ENCODE results near the gene RIGI. TPM values are rescaled to one million over a fixed set of nuclear protein-coding genes. Genes with fewer than 3 reads are reported as not detected.
"Not testable (repeated sequence)": the region's sequence is repeated elsewhere in the genome, so short reads cannot be mapped to it uniquely, and the experiment has no call there.

RIGI gene
- total RNA-seq, 1 experiment from 2014 or later: 1.2 TPM

- in situ Hi-C loops (cut with HindIII; ENCODE audit: low pct_unique_long_range_greater_than_20kb, low sequenced_read_pairs): no loop called here
Observed at GRCh38 chr9:32545884-32546283, 19.9 kb upstream of the RIGI start.

DNA sequence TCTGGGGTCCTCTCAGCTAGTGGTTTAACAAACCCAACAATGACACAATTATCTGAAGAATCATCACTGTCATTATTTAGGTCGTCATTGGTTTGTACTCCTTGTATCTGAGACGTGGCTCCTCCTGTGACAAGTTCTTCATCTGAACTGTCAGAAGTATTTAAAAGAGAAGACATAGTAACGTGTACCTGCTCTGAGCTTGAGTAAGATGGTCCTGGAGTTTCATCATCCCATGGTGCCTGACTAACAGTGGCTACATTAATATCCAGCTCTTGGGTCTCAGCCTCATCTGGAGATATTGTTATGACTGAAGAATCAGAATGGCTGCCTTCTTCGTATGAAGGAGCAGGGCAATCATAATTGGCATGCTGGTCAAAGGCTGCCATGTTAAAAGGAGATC, 17.1 kb upstream of the RIGI start:
- no peak for DNase-seq (ENCODE audit: low read depth, low spot score)
- in situ Hi-C loops (cut with HindIII; ENCODE audit: low pct_unique_long_range_greater_than_20kb, low sequenced_read_pairs): no loop called here

More at GRCh38 chr9:32545884-32546283, 19.9 kb upstream of the RIGI start:
- DNase-seq (ENCODE audit: low read depth, low spot score): no peak

DNA sequence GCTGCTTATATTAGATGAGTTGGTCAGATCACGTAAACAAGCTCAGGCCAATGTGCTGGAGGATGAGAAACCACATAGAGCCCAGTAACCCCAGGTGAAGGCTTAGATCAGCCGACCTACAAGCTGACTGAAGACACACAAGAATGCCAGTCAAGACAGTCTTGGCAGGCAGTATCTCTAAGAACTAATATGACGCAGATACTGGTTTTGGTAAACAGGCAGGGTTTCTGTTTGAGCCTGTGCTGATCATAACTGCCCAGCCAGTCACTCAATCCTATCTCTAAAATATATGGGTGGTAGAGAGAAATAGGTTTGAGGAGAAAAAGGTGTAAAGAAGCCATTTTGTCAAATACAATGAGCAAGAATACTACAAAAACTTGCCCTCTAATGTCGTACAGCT, 7.8 kb upstream of the RIGI start:
- in situ Hi-C loops (cut with HindIII; ENCODE audit: low pct_unique_long_range_greater_than_20kb, low sequenced_read_pairs): no loop called here
- no peak for DNase-seq (ENCODE audit: low read depth, low spot score)

- in situ Hi-C loops (cut with HindIII; ENCODE audit: low pct_unique_long_range_greater_than_20kb, low sequenced_read_pairs): no loop called here
- DNase-seq (ENCODE audit: low read depth, low spot score): no peak
Observed at GRCh38 chr9:32533336-32533735, 7.3 kb upstream of the RIGI start.

- no peak for DNase-seq (ENCODE audit: low read depth, low spot score)
- in situ Hi-C loops (cut with HindIII; ENCODE audit: low pct_unique_long_range_greater_than_20kb, low sequenced_read_pairs): no loop called here
Observed at GRCh38 chr9:32526707-32527048, 682 bp upstream of the RIGI start.

DNA sequence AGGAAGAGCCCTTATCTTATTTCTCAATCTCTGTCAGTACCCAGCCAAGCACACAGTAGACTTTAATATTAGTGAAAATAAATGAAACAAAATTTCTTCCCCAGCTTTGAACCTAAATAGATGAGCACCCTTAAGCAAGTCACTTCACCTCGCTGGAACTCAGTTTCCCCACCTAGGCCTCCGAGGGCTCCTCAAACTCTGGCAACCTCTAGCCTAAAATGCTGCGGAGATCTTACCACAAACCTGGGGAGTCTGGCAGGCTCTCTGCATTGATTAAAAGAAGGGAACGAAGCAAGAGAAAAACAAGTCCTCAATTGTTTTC, 326 bp downstream of the RIGI start:
- in situ Hi-C loops (cut with HindIII; ENCODE audit: low pct_unique_long_range_greater_than_20kb, low sequenced_read_pairs): no loop called here
- no peak for DNase-seq (ENCODE audit: low read depth, low spot score)

DNA sequence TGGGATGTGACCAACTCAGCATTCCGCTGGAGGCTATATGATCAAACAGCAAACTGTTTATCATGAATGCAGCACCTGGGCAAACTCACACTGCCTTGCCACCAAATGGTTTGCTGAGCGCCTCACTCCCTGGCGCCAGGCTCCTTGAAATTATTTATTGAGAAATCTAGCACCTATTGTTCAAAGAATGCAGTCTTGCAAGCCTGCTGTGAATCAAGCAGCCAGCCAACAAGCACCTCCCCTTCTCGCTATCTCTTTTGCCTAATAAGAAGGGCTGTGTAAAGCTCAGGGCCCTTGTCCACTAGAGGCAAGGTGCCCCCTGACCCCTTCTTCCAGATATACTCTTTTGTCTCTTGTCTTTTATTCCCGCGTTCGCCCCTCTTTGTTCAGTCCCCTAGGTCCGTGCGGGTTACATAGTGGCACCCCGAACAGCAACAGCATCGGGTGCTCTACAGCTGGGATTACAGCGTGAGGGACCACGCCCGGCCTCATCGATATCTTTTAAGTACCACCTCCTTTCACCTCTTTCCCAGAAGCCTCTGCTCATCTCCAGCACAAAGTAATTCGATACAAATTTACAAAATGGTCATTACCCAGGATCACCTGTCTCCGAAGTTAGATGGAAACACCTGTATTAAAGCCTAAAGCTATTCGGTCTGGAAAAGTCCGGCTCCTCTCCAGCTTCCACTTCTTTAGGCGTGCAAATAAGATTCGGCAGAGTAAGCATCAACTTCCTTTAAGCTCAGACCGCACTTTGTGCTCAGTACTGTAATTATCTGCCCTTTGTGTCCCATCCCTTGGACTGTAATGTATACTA, 896 bp downstream of the RIGI start:
- in situ Hi-C loops (cut with HindIII; ENCODE audit: low pct_unique_long_range_greater_than_20kb, low sequenced_read_pairs): no loop called here
- DNase-seq (ENCODE audit: low read depth, low spot score): no peak

GRCh38 chr9:32524558-32524891, 1.5 kb downstream of the RIGI start:
- in situ Hi-C loops (cut with HindIII; ENCODE audit: low pct_unique_long_range_greater_than_20kb, low sequenced_read_pairs); DNase-seq (ENCODE audit: low read depth, low spot score): not testable (repeated sequence)

DNA sequence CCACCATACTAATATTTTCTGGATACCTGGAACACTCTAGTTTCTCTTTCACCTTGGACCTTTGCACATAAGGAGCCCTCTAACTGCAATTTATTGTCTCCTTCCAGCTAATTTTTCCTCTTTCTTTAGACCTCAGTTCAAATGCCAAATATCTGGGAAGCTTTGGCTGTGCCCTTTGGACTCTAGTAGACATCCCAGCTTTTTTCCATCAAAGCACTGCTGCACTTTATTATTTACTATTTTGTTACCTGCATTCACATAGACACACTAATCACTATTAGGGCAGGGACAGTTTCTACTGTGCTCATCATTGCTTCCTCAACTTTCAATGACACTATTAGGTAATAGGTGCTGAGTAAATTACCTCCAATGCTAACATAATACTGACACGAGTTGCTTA, 2.1 kb downstream of the RIGI start:
- in situ Hi-C loops (cut with HindIII; ENCODE audit: low pct_unique_long_range_greater_than_20kb, low sequenced_read_pairs): no loop called here
- no peak for DNase-seq (ENCODE audit: low read depth, low spot score)

DNA sequence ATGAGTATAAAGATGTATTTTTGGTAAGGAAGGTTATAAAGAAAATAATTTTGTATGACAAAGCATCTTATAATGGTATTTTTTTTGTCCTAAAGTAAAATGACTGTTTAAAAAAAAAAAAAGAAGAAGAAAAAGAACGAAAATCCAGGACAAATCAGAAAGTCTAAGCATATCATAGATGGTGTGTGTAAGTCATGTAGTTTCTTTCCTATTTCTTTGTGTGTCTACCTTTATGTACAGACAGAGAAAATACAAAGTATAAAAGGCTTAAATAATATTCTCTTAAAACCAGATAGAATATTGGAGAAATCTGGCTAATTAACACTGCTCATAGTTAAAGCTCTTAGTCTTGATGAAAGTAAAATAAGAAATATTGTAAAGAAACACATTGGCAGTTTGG, 7.7 kb downstream of the RIGI start:
- in situ Hi-C loops (cut with HindIII; ENCODE audit: low pct_unique_long_range_greater_than_20kb, low sequenced_read_pairs): no loop called here
- no peak for DNase-seq (ENCODE audit: low read depth, low spot score)

GRCh38 chr9:32516241-32516640, 9.8 kb downstream of the RIGI start:
- DNase-seq (ENCODE audit: low read depth, low spot score): no peak
- in situ Hi-C loops (cut with HindIII; ENCODE audit: low pct_unique_long_range_greater_than_20kb, low sequenced_read_pairs): no loop called here

DNA sequence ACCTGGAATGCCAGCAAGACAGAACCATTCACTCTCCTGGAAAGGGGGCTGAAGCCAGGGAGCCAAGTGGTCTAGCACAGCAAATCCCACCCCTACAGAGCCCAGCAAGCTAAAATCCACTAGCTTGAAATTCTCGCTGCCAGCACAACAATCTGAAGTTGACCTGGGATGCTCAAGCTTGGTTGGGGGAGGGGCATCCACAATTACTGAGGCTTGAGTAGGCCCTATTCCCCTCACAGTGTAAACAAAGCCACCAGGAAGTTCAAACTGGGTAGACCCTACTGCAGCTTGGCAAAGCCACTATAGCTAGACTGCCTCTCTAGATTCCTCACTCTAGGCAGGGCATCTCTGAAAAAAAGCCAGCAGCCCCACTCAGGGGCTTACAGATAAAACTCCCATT, 17.3 kb downstream of the RIGI start:
- in situ Hi-C loops (cut with HindIII; ENCODE audit: low pct_unique_long_range_greater_than_20kb, low sequenced_read_pairs): no loop called here
- no peak for DNase-seq (ENCODE audit: low read depth, low spot score)

DNA sequence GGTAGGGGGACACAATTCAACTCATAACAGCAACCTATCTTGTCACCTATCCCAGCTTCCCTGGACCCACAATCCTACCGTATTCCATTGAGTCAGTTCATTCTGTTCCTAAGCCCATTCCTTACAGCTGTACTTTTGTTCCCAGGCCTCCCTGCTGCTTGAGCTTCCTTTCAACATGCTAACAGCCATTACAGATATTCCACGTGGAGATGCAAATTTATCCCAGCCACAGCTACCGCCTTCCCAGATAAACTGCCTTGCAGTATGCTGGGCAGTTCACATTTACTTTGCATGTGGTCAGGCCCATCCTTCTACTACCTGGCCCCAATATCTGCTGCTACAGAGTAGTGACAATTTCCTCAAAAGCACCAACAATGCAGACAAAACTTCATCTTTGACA, 23.0 kb downstream of the RIGI start:
- in situ Hi-C loops (cut with HindIII; ENCODE audit: low pct_unique_long_range_greater_than_20kb, low sequenced_read_pairs): no loop called here
- DNase-seq (ENCODE audit: low read depth, low spot score): no peak

GRCh38 chr9:32502464-32502863, 23.5 kb downstream of the RIGI start:
- in situ Hi-C loops (cut with HindIII; ENCODE audit: low pct_unique_long_range_greater_than_20kb, low sequenced_read_pairs): no loop called here
- peak; percentile 37 for DNase-seq (ENCODE audit: low read depth, low spot score)

DNA sequence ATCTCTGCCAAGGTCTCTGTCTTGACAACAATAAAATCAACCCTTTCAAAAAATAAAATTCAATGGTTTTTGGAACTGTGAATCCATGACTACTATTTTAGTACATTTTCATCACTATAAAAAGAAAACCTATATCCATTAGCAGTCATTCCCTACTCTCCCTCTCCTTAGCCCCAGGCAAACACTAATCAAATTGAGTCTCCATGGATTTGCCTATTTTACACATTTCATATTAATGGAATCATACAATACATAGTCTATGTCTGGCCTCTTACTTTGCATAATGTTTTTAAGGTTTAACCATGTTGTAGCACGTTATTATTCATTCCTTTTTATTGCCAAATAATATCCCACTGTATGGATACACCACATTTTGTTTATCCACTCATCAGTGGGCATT, 24.1 kb downstream of the RIGI start:
- in situ Hi-C loops (cut with HindIII; ENCODE audit: low pct_unique_long_range_greater_than_20kb, low sequenced_read_pairs): no loop called here
- DNase-seq (ENCODE audit: low read depth, low spot score): no peak

- DNase-seq (ENCODE audit: low read depth, low spot score): no peak
- in situ Hi-C loops (cut with HindIII; ENCODE audit: low pct_unique_long_range_greater_than_20kb, low sequenced_read_pairs): no loop called here
Observed at GRCh38 chr9:32500768-32501167, 25.2 kb downstream of the RIGI start.

- in situ Hi-C loops (cut with HindIII; ENCODE audit: low pct_unique_long_range_greater_than_20kb, low sequenced_read_pairs): no loop called here
Observed at GRCh38 chr9:32497921-32498320, 28.1 kb downstream of the RIGI start.

DNA sequence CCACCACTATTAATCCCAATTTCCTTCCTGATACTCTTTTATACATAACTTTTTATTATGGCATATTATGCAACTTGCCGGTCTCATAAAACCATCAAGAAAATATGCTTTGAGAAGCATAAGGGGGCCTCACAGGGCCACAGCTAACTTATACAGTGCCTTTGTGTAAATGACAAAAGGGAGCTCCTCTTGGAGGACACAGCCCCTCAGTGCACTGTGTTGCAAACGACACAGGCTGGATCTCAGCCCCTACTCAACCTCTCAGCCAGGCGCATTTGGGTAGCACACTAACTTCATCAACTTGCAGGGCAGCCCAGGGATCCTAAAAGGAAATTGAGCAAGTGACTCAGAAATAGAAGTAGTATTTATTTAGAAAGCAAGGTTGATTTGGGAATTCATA, 35.4 kb downstream of the RIGI start:
- no peak for DNase-seq (ENCODE audit: low read depth, low spot score)
- in situ Hi-C loops (cut with HindIII; ENCODE audit: low pct_unique_long_range_greater_than_20kb, low sequenced_read_pairs): no loop called here

More at GRCh38 chr9:32497921-32498320, 28.1 kb downstream of the RIGI start:
- DNase-seq (ENCODE audit: low read depth, low spot score): no peak

GRCh38 chr9:32487981-32488380, 38.0 kb downstream of the RIGI start:
- in situ Hi-C loops (cut with HindIII; ENCODE audit: low pct_unique_long_range_greater_than_20kb, low sequenced_read_pairs): no loop called here
- no peak for DNase-seq (ENCODE audit: low read depth, low spot score)
